ENCODE results near the gene ZRANB1.

GRCh38 chr10:124928087-124928486 is 13.8 kb upstream of the ZRANB1 start:
- TF ChIP-seq CTCF (conservative IDR thresholded peaks at IDR 0.05) (no peak), ZFX (IDR thresholded peaks at IDR 0.05) (no peak)

All from C4-2B (cell line).